ENCODE measurements around the gene OPCML.

GRCh38 chr11:133133050-133133449 lies 399.3 kb downstream of the OPCML start:
- no peak for TF ChIP-seq CTCF (IDR thresholded peaks at IDR 0.05)
- no peak for TF ChIP-seq POLR2A (IDR thresholded peaks at IDR 0.05)
